NB4 (cell line): ENCODE data around the gene ZCCHC2.

ENCODE experiments used
- CTCF ChIP-seq: IDR thresholded peaks from one replicate; pipeline ENCODE4 v1.5.1; 2012; ENCODE audit warnings: low read depth, low read length
- MYC ChIP-seq: IDR thresholded peaks from 2 replicates; pipeline ENCODE4 v1.6.1; 2011; ENCODE audit warnings: low read depth, low read length
- POLR2A ChIP-seq: IDR thresholded peaks from 2 replicates; pipeline ENCODE4 v1.6.1; 2011; ENCODE audit warnings: mild to moderate bottlenecking; ENCODE audit not compliant: insufficient read length; ENCODE audit errors: extremely low read depth

GRCh38 chr18:62577765-62578164 lies 54.9 kb downstream of the ZCCHC2 start:
- no peak for TF ChIP-seq CTCF
- no peak for TF ChIP-seq POLR2A
- no peak for TF ChIP-seq MYC
